SJCRH30 (cell line): ENCODE data around the gene NADK. TPM values are rescaled to one million over a fixed set of nuclear protein-coding genes. Genes with fewer than 3 reads are reported as not detected.

Source experiments
- DNase-seq, 2 experiments: peaks; one replicate each; pipeline ENCODE4 v3.0.0-alpha.2; 2015 to 2020
- H3K27ac ChIP-seq: fragments of 250-450 bp; sonication (Bioruptor Pico); 2 replicates; pipeline ENCODE4 v1.5.1; 2020; ENCODE audit warnings: mild to moderate bottlenecking, moderate library complexity
- H3K27me3 ChIP-seq: fragments of 250-450 bp; sonication (Bioruptor Pico); 2 replicates; pipeline ENCODE4 v1.5.1; 2020; ENCODE audit warnings: mild to moderate bottlenecking, moderate library complexity
- H3K36me3 ChIP-seq: fragments of 250-450 bp; sonication (Bioruptor Pico); 2 replicates; pipeline ENCODE4 v1.5.1; 2020; ENCODE audit warnings: mild to moderate bottlenecking, moderate library complexity
- H3K4me1 ChIP-seq: fragments of 250-450 bp; sonication (Bioruptor Pico); 2 replicates; pipeline ENCODE4 v1.5.1; 2020; ENCODE audit warnings: mild to moderate bottlenecking, moderate library complexity
- H3K4me3 ChIP-seq: fragments of 250-450 bp; sonication (Bioruptor Pico); 2 replicates; pipeline ENCODE4 v1.5.1; 2020; ENCODE audit warnings: mild to moderate bottlenecking, moderate library complexity
- H3K9me3 ChIP-seq: fragments of 250-450 bp; sonication (Bioruptor Pico); replicated peaks from 2 replicates; pipeline ENCODE4 v1.5.1; 2020; ENCODE audit warnings: mild to moderate bottlenecking, moderate library complexity
- total RNA-seq: library from RNA; depleted of rRNA; stranded (reverse); fragments of >200 nt; shearing (Covaris generic); gene quantifications from 2 replicates; pipeline ENCODE4 v1.2.3, GENCODE V29; 2014

Gene NADK
- total RNA-seq, 1 experiment from 2014 or later, result 74.6 TPM

GRCh38 chr1:1761504-1762376 lies 16.5 kb downstream of the NADK start:
- Histone ChIP-seq H3K4me3 (no peak overlapping the region), H3K36me3 (peaks cover 74% of the 10 kb centered on the region), H3K27me3 (no peaks in the 10 kb centered on the region), H3K4me1 (no peaks in the 10 kb centered on the region), H3K9me3 (no peaks in the 10 kb centered on the region), H3K27ac (no peak overlapping the region)
- DNase-seq, result no peak

DNA sequence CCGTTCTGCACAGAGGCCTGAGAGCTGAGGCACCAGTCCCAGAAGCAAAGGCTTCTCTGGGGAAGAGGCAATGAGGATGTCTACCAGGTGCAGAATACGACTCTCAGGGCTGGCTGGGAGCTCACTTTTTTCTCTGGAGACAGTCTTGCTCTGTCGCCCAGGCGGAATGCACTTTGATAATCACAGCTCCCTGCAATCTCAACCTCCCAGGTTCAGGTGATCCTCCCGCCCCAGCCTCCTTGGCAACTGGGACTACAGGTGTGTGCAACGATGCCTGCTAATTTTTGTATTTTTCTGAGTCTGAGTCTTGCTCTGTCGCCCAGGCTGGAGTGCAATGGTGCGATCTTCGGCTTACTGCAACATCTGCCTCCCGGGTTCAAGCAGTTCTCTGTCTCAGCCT lies 17.6 kb downstream of the NADK start:
- no peak for DNase-seq
- Histone ChIP-seq H3K4me1 (no peaks in the 10 kb centered on the region), H3K27me3 (no peaks in the 10 kb centered on the region), H3K36me3 (peaks cover 74% of the 10 kb centered on the region), H3K9me3 (no peaks in the 10 kb centered on the region), H3K27ac (no peak overlapping the region), H3K4me3 (no peak overlapping the region)

DNA sequence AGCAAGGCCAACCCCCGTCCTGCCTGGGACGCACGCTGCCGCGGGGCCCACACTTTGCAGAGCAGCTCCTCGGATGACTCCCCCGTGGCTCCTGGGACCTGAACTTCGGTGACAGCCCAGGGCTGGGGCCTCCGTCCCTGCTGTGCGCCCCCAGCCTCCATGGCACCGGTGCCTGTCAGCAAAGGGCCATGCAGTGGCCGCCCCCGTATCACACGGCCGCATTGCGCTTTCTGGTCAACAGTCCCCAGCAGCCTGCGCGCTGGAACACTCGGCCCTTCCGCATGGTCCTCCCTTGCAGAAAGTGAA lies 18.0 kb downstream of the NADK start:
- Histone ChIP-seq H3K4me1 (no peaks in the 10 kb centered on the region), H3K4me3 (no peak overlapping the region), H3K36me3 (peaks cover 70% of the 10 kb centered on the region), H3K27ac (no peak overlapping the region), H3K27me3 (no peaks in the 10 kb centered on the region), H3K9me3 (no peaks in the 10 kb centered on the region)
- DNase-seq, result no peak

GRCh38 chr1:1759456-1760344 lies 18.6 kb downstream of the NADK start:
- Histone ChIP-seq H3K36me3 (peaks cover 70% of the 10 kb centered on the region), H3K27ac (no peak overlapping the region), H3K27me3 (no peaks in the 10 kb centered on the region), H3K9me3 (no peaks in the 10 kb centered on the region), H3K4me1 (no peaks in the 10 kb centered on the region), H3K4me3 (no peak overlapping the region)
- DNase-seq, result no peak

- Histone ChIP-seq H3K36me3 (peaks cover 67% of the 10 kb centered on the region), H3K4me1 (no peaks in the 10 kb centered on the region), H3K9me3 (no peaks in the 10 kb centered on the region), H3K4me3 (no peak overlapping the region), H3K27me3 (no peaks in the 10 kb centered on the region), H3K27ac (no peak overlapping the region)
- DNase-seq, result no peak
Observed at GRCh38 chr1:1758692-1759455, 19.4 kb downstream of the NADK start.

DNA sequence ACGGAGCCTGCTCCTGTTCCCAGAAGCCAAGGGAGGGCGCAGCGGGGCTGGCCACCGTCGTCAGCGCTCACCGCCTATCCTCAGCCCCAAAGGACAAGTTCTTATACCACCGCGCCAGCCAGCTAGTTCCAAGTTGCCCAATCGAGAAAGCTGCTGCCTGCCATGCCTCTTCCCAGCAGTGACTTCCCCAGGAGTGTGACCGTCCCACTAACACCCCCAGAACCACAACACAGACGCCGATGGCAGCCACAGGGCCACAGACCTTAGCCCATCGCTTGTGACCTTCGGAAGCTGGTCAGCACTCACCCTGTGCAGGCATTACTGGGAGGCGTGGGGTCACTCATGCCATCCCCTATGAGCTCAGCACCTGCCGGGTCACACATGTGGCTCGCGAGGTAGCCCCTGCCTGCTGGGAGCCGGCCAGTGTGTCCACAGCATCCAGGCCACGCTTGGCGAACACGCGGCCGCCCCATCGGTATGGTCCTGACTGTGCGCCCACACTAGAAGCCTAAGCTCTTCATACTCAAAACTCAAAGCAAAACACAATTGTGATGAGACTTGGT lies 20.1 kb downstream of the NADK start:
- H3K9me3 ChIP-seq, result no peaks in the 10 kb centered on the region
- no peaks in the 10 kb centered on the region for H3K4me1 ChIP-seq
- no peak overlapping the region for H3K27ac ChIP-seq
- peaks cover 69% of the 10 kb centered on the region for H3K36me3 ChIP-seq
- no peaks in the 10 kb centered on the region for H3K27me3 ChIP-seq
- DNase-seq, result no peak
- no peak overlapping the region for H3K4me3 ChIP-seq

- H3K27ac ChIP-seq, result no peak overlapping the region
- DNase-seq, result no peak
Observed at GRCh38 chr1:1757422-1758058, 20.7 kb downstream of the NADK start.

GRCh38 chr1:1756661-1757421 lies 21.4 kb downstream of the NADK start:
- Histone ChIP-seq H3K4me1 (no peaks in the 10 kb centered on the region), H3K9me3 (no peaks in the 10 kb centered on the region), H3K27ac (no peak overlapping the region), H3K4me3 (no peak overlapping the region), H3K36me3 (peaks cover 65% of the 10 kb centered on the region), H3K27me3 (no peaks in the 10 kb centered on the region)
- DNase-seq, result no peak

More at GRCh38 chr1:1757422-1758058, 20.7 kb downstream of the NADK start:
- no peaks in the 10 kb centered on the region for H3K9me3 ChIP-seq
- H3K27me3 ChIP-seq, result no peaks in the 10 kb centered on the region
- H3K36me3 ChIP-seq, result peaks cover 67% of the 10 kb centered on the region
- no peak overlapping the region for H3K4me3 ChIP-seq
- no peaks in the 10 kb centered on the region for H3K4me1 ChIP-seq

DNA sequence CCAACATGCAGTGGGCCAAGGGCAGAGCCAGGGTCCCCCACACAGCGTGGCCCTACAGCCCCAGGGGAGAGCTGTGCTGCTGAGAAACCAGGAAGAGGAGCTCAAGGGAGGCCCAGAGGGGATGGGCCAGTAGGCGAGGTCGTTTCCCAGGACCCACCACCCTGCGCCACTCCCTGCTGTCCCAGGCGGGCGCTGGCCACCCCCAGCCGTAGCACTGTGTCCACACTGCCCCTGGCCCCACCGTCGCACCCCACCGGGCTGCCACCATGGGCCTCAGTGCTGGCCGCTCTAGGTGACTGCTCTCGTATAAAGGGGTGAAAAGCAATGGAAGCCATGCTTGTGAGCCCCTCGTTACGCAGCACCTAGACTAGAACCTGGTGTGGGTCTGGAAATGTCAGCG lies 22.4 kb downstream of the NADK start:
- peaks cover 55% of the 10 kb centered on the region for H3K36me3 ChIP-seq
- no peaks in the 10 kb centered on the region for H3K4me1 ChIP-seq
- no peaks in the 10 kb centered on the region for H3K9me3 ChIP-seq
- H3K27me3 ChIP-seq, result no peaks in the 10 kb centered on the region
- no peak overlapping the region for H3K27ac ChIP-seq
- no peak overlapping the region for H3K4me3 ChIP-seq
- no peak for DNase-seq

- no peak overlapping the region for H3K4me3 ChIP-seq
- no peak overlapping the region for H3K27ac ChIP-seq
- no peaks in the 10 kb centered on the region for H3K4me1 ChIP-seq
- peaks cover 51% of the 10 kb centered on the region for H3K36me3 ChIP-seq
- H3K9me3 ChIP-seq, result no peaks in the 10 kb centered on the region
- DNase-seq, result no peak
- no peaks in the 10 kb centered on the region for H3K27me3 ChIP-seq
Observed at GRCh38 chr1:1755426-1755825, 22.8 kb downstream of the NADK start.

GRCh38 chr1:1754051-1754815 lies 24.0 kb downstream of the NADK start:
- Histone ChIP-seq H3K4me1 (no peaks in the 10 kb centered on the region), H3K27me3 (no peaks in the 10 kb centered on the region), H3K27ac (no peak overlapping the region), H3K9me3 (no peaks in the 10 kb centered on the region), H3K4me3 (no peak overlapping the region), H3K36me3 (peaks cover 47% of the 10 kb centered on the region)
- DNase-seq, result no peak

DNA sequence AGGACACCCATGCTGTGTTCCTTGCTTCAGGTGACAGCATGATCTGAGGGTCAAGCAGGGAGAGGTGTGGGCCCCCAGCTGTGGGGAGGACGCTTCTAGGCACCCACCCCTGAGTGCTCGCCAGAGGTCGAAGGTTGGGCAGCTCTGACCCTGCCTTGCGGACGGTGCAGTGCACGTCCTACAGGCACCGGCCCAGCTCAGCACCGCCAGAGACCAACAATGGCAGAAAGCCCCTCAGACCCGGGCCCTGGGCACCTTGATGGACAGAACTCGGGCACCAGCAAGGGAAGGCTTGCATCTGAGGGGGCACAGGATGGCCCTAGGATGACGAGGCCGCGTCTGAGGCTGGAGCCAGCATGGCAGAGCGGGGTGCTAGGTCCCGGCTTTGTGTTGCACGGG lies 24.7 kb downstream of the NADK start:
- no peaks in the 10 kb centered on the region for H3K9me3 ChIP-seq
- no peak for DNase-seq
- H3K27me3 ChIP-seq, result no peaks in the 10 kb centered on the region
- H3K4me3 ChIP-seq, result no peak overlapping the region
- peaks cover 47% of the 10 kb centered on the region for H3K36me3 ChIP-seq
- H3K27ac ChIP-seq, result no peak overlapping the region
- no peaks in the 10 kb centered on the region for H3K4me1 ChIP-seq
